Erythroblast (primary cell): ENCODE results near the gene NTM.

Experiments used
- GATA1 ChIP-seq: IDR thresholded peaks from 2 replicates; pipeline ENCODE4 v1.6.1; 2011; ENCODE audit warnings: low read depth, mild to moderate bottlenecking, control low read depth, low read length, moderate library complexity
- POLR2A ChIP-seq: IDR thresholded peaks from 2 replicates; pipeline ENCODE4 v1.6.1; 2011; ENCODE audit warnings: mild to moderate bottlenecking, low read length

DNA sequence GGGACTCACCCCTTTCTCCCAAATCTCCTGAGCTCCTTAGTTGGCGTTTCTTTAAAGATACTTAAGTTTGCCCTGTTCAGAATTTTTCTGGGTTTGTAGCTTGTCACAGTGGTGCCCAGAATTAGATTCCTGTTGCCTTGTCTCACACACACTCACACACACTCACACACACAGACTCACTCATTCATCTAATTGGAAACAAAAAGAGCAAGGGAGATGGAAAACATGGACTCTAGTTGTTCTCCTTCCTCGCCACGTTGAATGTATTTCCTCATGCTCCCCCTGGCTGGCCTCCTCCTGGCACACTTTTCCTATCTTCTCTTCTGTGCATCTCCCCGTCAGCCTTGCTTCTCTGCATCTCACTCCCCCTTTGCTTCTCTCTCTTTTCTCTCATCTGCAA, 752.3 kb downstream of the NTM start:
- TF ChIP-seq POLR2A = no peak
- no peak for TF ChIP-seq GATA1
